H1 (cell line): ENCODE results near the gene HDAC9. TPM values are rescaled to one million over a fixed set of nuclear protein-coding genes. Genes with fewer than 3 reads are reported as not detected.
A peak's percentile ranks its signal among the peaks of the same experiment; 100 is the strongest.

Experiments
- CTCF ChIA-PET: fragments of 300-600 bp; sonication (Branson Sonifier 250); formaldehyde crosslinking; loops from one replicate; lab custom pipeline; 2021; ENCODE audit not compliant: partially characterized antibody; lab: Charles Lee
- POLR2A ChIA-PET: fragments of 300-600 bp; sonication (Branson Sonifier 250); formaldehyde crosslinking; loops from one replicate; lab custom pipeline; 2021; ENCODE audit warnings: inconsistent platforms; ENCODE audit not compliant: partially characterized antibody; lab: Charles Lee
- DNase-seq, 2 experiments: peaks; one replicate each; pipeline versions ENCODE4 v3.0.0 to v3.0.0-alpha.2; 2010 to 2022; ENCODE audit warnings: low spot score in 2 of 2, low read depth in 1 of 2, mixed read lengths in 1 of 2
- FAIRE-seq: peaks from 2 replicates; lab custom pipeline; 2011; peaks lifted over from hg19 to GRCh38; lab: Jason Lieb, UNC
- H2AFZ ChIP-seq: 2 replicates; pipeline ENCODE4 v1.8.1; 2012; ENCODE audit warnings: low read length, inconsistent platforms
- H2AK5ac ChIP-seq: 2 replicates; pipeline ENCODE4 v1.6.1; 2013; ENCODE audit warnings: low read depth, low read length
- H2BK120ac ChIP-seq: replicated peaks from 2 replicates; pipeline ENCODE3; 2013; ENCODE audit warnings: low read depth, low read length, inconsistent platforms
- H2BK12ac ChIP-seq: 2 replicates; pipeline ENCODE4 v1.6.1; 2013; ENCODE audit warnings: low read depth, low read length
- H2BK15ac ChIP-seq: 2 replicates; pipeline ENCODE4 v1.6.1; 2013; ENCODE audit warnings: low read length
- H2BK20ac ChIP-seq: 2 replicates; pipeline ENCODE4 v1.6.1; 2013; ENCODE audit warnings: low read length
- H2BK5ac ChIP-seq: 2 replicates; pipeline ENCODE4 v1.6.1; 2013; ENCODE audit warnings: low read depth, low read length
- H3K14ac ChIP-seq: 2 replicates; pipeline ENCODE4 v1.6.1; 2013; ENCODE audit warnings: inconsistent platforms; ENCODE audit not compliant: insufficient read length
- H3K18ac ChIP-seq: 2 replicates; pipeline ENCODE4 v1.6.1; 2013; ENCODE audit warnings: low read length; ENCODE audit errors: extremely low read depth
- H3K23ac ChIP-seq: 2 replicates; pipeline ENCODE4 v1.6.1; 2013; ENCODE audit warnings: inconsistent platforms; ENCODE audit not compliant: insufficient read length
- H3K23me2 ChIP-seq: 2 replicates; pipeline ENCODE4 v1.6.1; 2013; ENCODE audit warnings: low read depth, low read length
- H3K27ac ChIP-seq: 2 replicates; pipeline ENCODE4 v1.6.1; 2011; ENCODE audit warnings: low read depth, low read length, inconsistent platforms
- H3K27me3 ChIP-seq, 4 experiments: replicated peaks in 1 of 4; 1 replicate in 1 of 4; 2 replicates in 3 of 4; pipeline versions ENCODE4 v1.6.1 to v1.8.1; 2011 to 2013; ENCODE audit warnings: low read length in 3 of 4, mild to moderate bottlenecking in 3 of 4, inconsistent platforms in 2 of 4, mixed read lengths in 2 of 4, moderate library complexity in 1 of 4; ENCODE audit not compliant: control insufficient read depth in 3 of 4, insufficient read depth in 3 of 4; ENCODE audit errors: extremely low read depth in 1 of 4
- H3K36me3 ChIP-seq, 4 experiments: 2 replicates each; pipeline versions ENCODE4 v1.6.1 to v1.8.1; 2011 to 2013; ENCODE audit warnings: mild to moderate bottlenecking in 4 of 4, low read length in 3 of 4, moderate library complexity in 2 of 4, control low read depth in 1 of 4, inconsistent platforms in 1 of 4; ENCODE audit not compliant: insufficient read depth in 4 of 4, control insufficient read depth in 2 of 4
- H3K4ac ChIP-seq: replicated peaks from 2 replicates; pipeline ENCODE3; 2013; ENCODE audit warnings: low read length, low read depth, mixed read lengths, inconsistent platforms; ENCODE audit not compliant: insufficient read length
- H3K4me1 ChIP-seq, 4 experiments: replicated peaks in 1 of 4; 1 replicate in 1 of 4; 2 replicates in 3 of 4; pipeline versions ENCODE4 v1.6.1 to v1.8.1; 2011 to 2013; ENCODE audit warnings: low read length in 3 of 4, inconsistent platforms in 2 of 4, mixed read lengths in 1 of 4; ENCODE audit not compliant: insufficient read depth in 4 of 4, control insufficient read depth in 3 of 4
- H3K4me2 ChIP-seq, 2 experiments: 2 replicates each; pipeline versions ENCODE4 v1.6.1 to v1.8.1; 2011 to 2013; ENCODE audit warnings: low read depth in 2 of 2, low read length in 2 of 2, control low read depth in 1 of 2, inconsistent platforms in 1 of 2, mild to moderate bottlenecking in 1 of 2; ENCODE audit not compliant: insufficient read depth in 1 of 2
- H3K4me3 ChIP-seq, 4 experiments: fragments of 200-600, 300-600 bp in 1 of 4; sonication (generic), shearing (Covaris generic), sonication (Bioruptor Twin) in 1 of 4; 2 replicates each; pipeline versions ENCODE4 v1.5.1 to v1.8.1; 2011 to 2016; ENCODE audit warnings: low read length in 4 of 4, low read depth in 3 of 4, control low read depth in 2 of 4, inconsistent platforms in 2 of 4, mild to moderate bottlenecking in 2 of 4, mixed read lengths in 1 of 4, moderate library complexity in 1 of 4; ENCODE audit not compliant: insufficient read depth in 2 of 4; ENCODE audit errors: extremely low read depth in 1 of 4
- H3K56ac ChIP-seq: replicated peaks from 2 replicates; pipeline ENCODE3; 2013; ENCODE audit warnings: low read depth, mild to moderate bottlenecking, mixed read lengths, low read length, inconsistent platforms; ENCODE audit not compliant: insufficient read length
- H3K79me1 ChIP-seq: 2 replicates; pipeline ENCODE4 v1.6.1; 2013; ENCODE audit warnings: low read depth, low read length, control low read depth
- H3K79me2 ChIP-seq, 2 experiments: 2 replicates each; pipeline versions ENCODE4 v1.6.1 to v1.8.1; 2012 to 2013; ENCODE audit warnings: low read length in 2 of 2, mild to moderate bottlenecking in 2 of 2, inconsistent platforms in 1 of 2; ENCODE audit not compliant: insufficient read depth in 2 of 2, control insufficient read depth in 1 of 2
- H3K9ac ChIP-seq, 4 experiments: replicated peaks in 1 of 4; 1 replicate in 1 of 4; 2 replicates in 3 of 4; pipeline versions ENCODE4 v1.6.1 to v1.8.1; 2011 to 2013; ENCODE audit warnings: low read depth in 3 of 4, low read length in 3 of 4, control low read depth in 2 of 4, mild to moderate bottlenecking in 2 of 4, moderate library complexity in 2 of 4, inconsistent platforms in 1 of 4; ENCODE audit errors: extremely low read depth in 1 of 4
- H3K9me3 ChIP-seq, 2 experiments: 2 replicates each; pipeline versions ENCODE4 v1.6.1 to v1.8.1; 2012 to 2013; ENCODE audit warnings: mild to moderate bottlenecking in 2 of 2, moderate library complexity in 2 of 2, control low read depth in 1 of 2, inconsistent platforms in 1 of 2, low read depth in 1 of 2, low read length in 1 of 2, mixed read lengths in 1 of 2; ENCODE audit not compliant: insufficient read depth in 2 of 2
- H4K20me1 ChIP-seq, 2 experiments: replicated peaks in 1 of 2; 2 replicates each; pipeline versions ENCODE3 to v1.8.1; 2011 to 2013; ENCODE audit warnings: inconsistent platforms in 2 of 2, low read length in 2 of 2, mild to moderate bottlenecking in 1 of 2; ENCODE audit not compliant: insufficient read depth in 2 of 2, control insufficient read depth in 1 of 2
- H4K5ac ChIP-seq: 2 replicates; pipeline ENCODE4 v1.6.1; 2013; ENCODE audit warnings: low read length, low read depth, mixed read lengths, inconsistent platforms; ENCODE audit not compliant: insufficient read length
- H4K8ac ChIP-seq: 2 replicates; pipeline ENCODE4 v1.8.0; 2013; ENCODE audit warnings: mild to moderate bottlenecking, moderate library complexity, low read length, inconsistent platforms; ENCODE audit not compliant: insufficient read depth; ENCODE audit errors: extremely low read depth
- H4K91ac ChIP-seq: replicated peaks from 2 replicates; pipeline ENCODE3; 2013; ENCODE audit warnings: low read length, mixed read lengths, inconsistent platforms; ENCODE audit not compliant: insufficient read length
- ASH2L ChIP-seq: fragments of 200-600, 300-600 bp; sonication (generic); IDR thresholded peaks from one replicate; pipeline ENCODE4 v1.7.1; 2017; ENCODE audit warnings: low read length
- BACH1 ChIP-seq: IDR thresholded peaks from 2 replicates; pipeline ENCODE4 v1.6.1; 2012; ENCODE audit warnings: low read length, improper control_type of control experiment
- CHD1 ChIP-seq: IDR thresholded peaks from 2 replicates; pipeline ENCODE4 v1.6.1; 2012; ENCODE audit warnings: low read depth, low read length, improper control_type of control experiment
- EP300 ChIP-seq, 2 experiments: IDR thresholded peaks; 1 replicate in 1 of 2; 2 replicates in 1 of 2; pipeline ENCODE4 v1.6.1; 2011 to 2012; ENCODE audit warnings: low read depth in 2 of 2, low read length in 2 of 2, mild to moderate bottlenecking in 2 of 2, borderline replicate concordance in 1 of 2, inconsistent platforms in 1 of 2, moderate library complexity in 1 of 2
- EZH2 ChIP-seq: fragments of 200-600 bp; sonication (generic); IDR thresholded peaks from 2 replicates; pipeline ENCODE4 v1.7.1; 2012; ENCODE audit warnings: low read depth, mild to moderate bottlenecking, moderate library complexity, low read length, inconsistent platforms; ENCODE audit not compliant: severe bottlenecking
- NRF1 ChIP-seq: IDR thresholded peaks from 2 replicates; pipeline ENCODE4 v1.6.1; 2011; ENCODE audit warnings: mild to moderate bottlenecking, low read depth, low read length, improper control_type of control experiment
- PHF8 ChIP-seq: fragments of 200-600 bp; sonication (generic); conservative IDR thresholded peaks from 2 replicates; pipeline ENCODE4 v1.7.1; 2012; ENCODE audit warnings: low read depth, mild to moderate bottlenecking, inconsistent platforms, low read length, moderate library complexity
- RAD21 ChIP-seq, 2 experiments: IDR thresholded peaks in 1 of 2; conservative IDR thresholded peaks in 1 of 2; 2 replicates each; pipeline ENCODE4 v1.6.1; 2011; ENCODE audit warnings: low read depth in 2 of 2, low read length in 2 of 2, improper control_type of control experiment in 1 of 2, inconsistent platforms in 1 of 2, mild to moderate bottlenecking in 1 of 2, moderate library complexity in 1 of 2
- SIRT6 ChIP-seq: IDR thresholded peaks from one replicate; pipeline ENCODE4 v1.7.1; 2012; ENCODE audit warnings: low read length, inconsistent platforms
- SUZ12 ChIP-seq: fragments of 200-600 bp; sonication (generic); IDR thresholded peaks from 2 replicates; pipeline ENCODE4 v1.6.1; 2012; ENCODE audit warnings: mild to moderate bottlenecking, inconsistent platforms, low read length, moderate library complexity, mixed read lengths
- TBP ChIP-seq: IDR thresholded peaks from 2 replicates; pipeline ENCODE4 v1.6.1; 2011; ENCODE audit warnings: low read depth, low read length, improper control_type of control experiment
- TEAD4 ChIP-seq: IDR thresholded peaks from 2 replicates; pipeline ENCODE4 v1.6.1; 2012; ENCODE audit warnings: low read depth, low read length, inconsistent platforms, mixed read lengths
- WGBS, 2 experiments: shearing (Covaris generic) in 1 of 2; methylation state at CpG; one replicate each; pipeline versions ENCODE4 v1.1.6 to v1.1.7; 2013 to 2015; ENCODE audit warnings: low lambda C conversion rate in 2 of 2, mixed read lengths in 2 of 2, inconsistent platforms in 1 of 2, low coverage in 1 of 2, missing lambda C conversion rate in 1 of 2; ENCODE audit not compliant: insufficient replicate concordance in 2 of 2, insufficient coverage in 1 of 2, insufficient read length in 1 of 2; ENCODE audit errors: extremely low coverage in 1 of 2, missing lambda C conversion rate in 1 of 2; 5-methylcytosine and 5-hydroxymethylcytosine counted together
- polyA plus RNA-seq, 7 experiments: library from polyadenylated mRNA; depleted of rRNA in 3 of 7; stranded (reverse) in 5 of 7; unstranded in 2 of 7; fragments of >200 nt in 5 of 7; fragments of 200-250 nt in 2 of 7; gene quantifications; 1 replicate in 5 of 7; 2 replicates in 1 of 7; 4 replicates in 1 of 7; pipeline versions ENCODE4 v1.2.1 to v1.2.3, GENCODE V29; 2011 to 2013; ENCODE audit warnings: missing spikeins in 2 of 7, mixed read lengths in 2 of 7
- total RNA-seq: library from RNA; stranded (reverse); fragmentation: NEBNext Ultra II Directional; extraction: Animal tissue kit (Norgen Biotek cat#: 25700); gene quantifications from 2 replicates; pipeline ENCODE4 v1.2.1, GENCODE V29; 2021

Gene HDAC9
- total and polyA plus RNA-seq, 2 of the 8 experiments (the other 6 are each of a cell fraction or from before 2014, with no cell fraction given): 9.5 to 13.1 TPM

DNA sequence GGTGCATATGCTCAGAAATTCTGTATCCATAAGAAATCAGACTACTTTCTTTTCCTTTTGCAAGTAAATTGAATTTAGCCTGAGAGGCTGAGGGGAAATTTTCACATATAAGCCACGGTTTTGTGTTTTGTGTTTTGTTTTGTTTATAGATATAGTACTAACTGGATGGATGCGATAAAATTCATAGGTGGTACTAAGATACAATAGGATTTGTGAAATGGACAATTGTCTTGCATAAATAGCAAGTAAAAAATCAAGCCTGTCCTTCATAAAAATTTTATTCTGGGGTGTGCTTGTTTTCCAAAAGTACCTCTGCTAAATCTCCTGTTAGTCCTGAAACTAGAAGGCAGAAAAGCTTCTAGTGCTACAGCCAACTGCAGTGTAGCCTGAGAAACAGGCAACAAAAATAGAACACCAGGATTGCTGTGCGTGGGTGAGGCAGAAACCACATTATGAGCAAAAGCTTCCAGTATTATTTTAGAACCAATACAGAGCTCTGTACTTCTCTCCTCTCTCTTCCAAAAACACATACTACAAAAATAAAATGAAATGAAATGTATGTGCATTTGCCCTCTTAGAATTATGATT, 634 bp upstream of the HDAC9 start:
- Histone ChIP-seq H3K14ac (no peak overlapping the region), H4K91ac (peak overlapping the region; percentile 34), H3K9ac (peak overlapping the region in 2 of 4 experiments; percentile 14 to 63; a peak in 1 of 7 replicates), H3K79me2 (peaks cover 0 to 16% of the 10 kb centered on the region in 2 experiments; a peak in 2 of 4 replicates), H2BK15ac (no peak overlapping the region), H3K9me3 (no peaks in the 10 kb centered on the region), H2AK5ac (no peak overlapping the region), H3K79me1 (no peaks in the 10 kb centered on the region), H3K27ac (peak overlapping the region; percentile 43; the same call in 1 of the 2 replicates), H2AFZ (peak overlapping the region; percentile 72; the same call in 1 of the 2 replicates), H2BK5ac (peak overlapping the region; percentile 1; the same call in 1 of the 2 replicates), H2BK120ac (peak overlapping the region; percentile 92), H4K8ac (no peak overlapping the region), H3K4me1 (peaks cover 2 to 10% (median 9%) of the 10 kb centered on the region in 4 experiments; a peak in 4 of 7 replicates), H4K20me1 (no peaks in the 10 kb centered on the region), H4K5ac (peak overlapping the region; percentile 69), H3K18ac (peak overlapping the region; percentile 54; the same call in 1 of the 2 replicates), H2BK20ac (no peak overlapping the region; the same call in 1 of the 2 replicates), H3K23me2 (peaks cover 8% of the 10 kb centered on the region), H3K4ac (no peak overlapping the region), H3K36me3 (no peaks in the 10 kb centered on the region), H2BK12ac (peak overlapping the region; percentile 46; the same call in 1 of the 2 replicates), H3K4me3 (peak overlapping the region in 3 of 4 experiments; percentile 32 to 68 (median 51); a peak in 4 of 8 replicates), H3K23ac (no peak overlapping the region), H3K4me2 (peak overlapping the region; percentile 88 to 97), H3K56ac (no peak overlapping the region), H3K27me3 (no peaks in the 10 kb centered on the region)
- 70% methylated on average over 3 of the region's 3 CpGs; no CpG with 5 or more reads in 1 of the 2 experiments for WGBS, 2 experiments
- ChIA-PET CTCF (interaction anchor here (0.9 to 3.7 kb wide), 6 partner anchors 9 to 158 kb away, joined by 3 to 32 read pairs (median 4); no protein-coding TSS in a partner anchor), POLR2A (interaction anchor here (0.8 to 5.7 kb wide), 16 partner anchors 9 to 141 kb away, joined by 3 to 47 read pairs (median 4); no protein-coding TSS in a partner anchor)
- FAIRE-seq (peak; percentile 81), DNase-seq (no peak)
- TF ChIP-seq RAD21 (IDR thresholded peaks at IDR 0.05 in 1 of 2, conservative IDR thresholded peaks at IDR 0.05 in 1 of 2; ENCODE audit: low read depth in 2 of 2, low read length in 2 of 2): no peak
- no peak for TF ChIP-seq SUZ12
- no peak for TF ChIP-seq PHF8
- no peak for TF ChIP-seq EZH2
- no peak for TF ChIP-seq EP300 (IDR thresholded peaks at IDR 0.05; ENCODE audit: borderline replicate concordance in 1 of 2, low read depth in 2 of 2, low read length in 2 of 2)
- TF ChIP-seq CHD1: no peak
- TF ChIP-seq TEAD4: no peak
- no peak for TF ChIP-seq TBP
- no peak for TF ChIP-seq BACH1
- TF ChIP-seq SIRT6: no peak
- TF ChIP-seq NRF1: no peak
- no peak for TF ChIP-seq ASH2L
